Stimulated activated CD8-positive, alpha-beta memory T cell treated with anti-CD3 and anti-CD28 coated beads, Interleukin-4, amount 100 ng/mL, for 48 hours (primary cell): ENCODE results near the gene IL1B.
"Not testable (repeated sequence)": the region's sequence is repeated elsewhere in the genome, so short reads cannot be mapped to it uniquely, and the experiment has no call there.

ENCODE experiments used
- DNase-seq: peaks from one replicate; pipeline ENCODE4 v3.0.0-alpha.2; 2020

Gene IL1B

GRCh38 chr2:112849956-112850355, 13.4 kb upstream of the IL1B start:
- no peak for DNase-seq

- DNase-seq: no peak
Observed at GRCh38 chr2:112848833-112849232, 12.3 kb upstream of the IL1B start.

- DNase-seq: no peak
Observed at GRCh38 chr2:112846031-112846430, 9.5 kb upstream of the IL1B start.

- DNase-seq: no peak
Observed at GRCh38 chr2:112843836-112844235, 7.3 kb upstream of the IL1B start.

GRCh38 chr2:112843288-112843687, 6.7 kb upstream of the IL1B start:
- DNase-seq: no peak

GRCh38 chr2:112841295-112842044, 4.9 kb upstream of the IL1B start:
- no peak for DNase-seq

- no peak for DNase-seq
Observed at GRCh38 chr2:112840068-112840445, 3.5 kb upstream of the IL1B start.

- no peak for DNase-seq
Observed at GRCh38 chr2:112839407-112840067, 3.0 kb upstream of the IL1B start.

- no peak for DNase-seq
Observed at GRCh38 chr2:112836163-112836560, 417 bp downstream of the IL1B start.

GRCh38 chr2:112835536-112836162, 930 bp downstream of the IL1B start:
- no peak for DNase-seq

- DNase-seq: no peak
Observed at GRCh38 chr2:112835061-112835501, 1.5 kb downstream of the IL1B start.

GRCh38 chr2:112834396-112835037, 2.1 kb downstream of the IL1B start:
- no peak for DNase-seq

- no peak for DNase-seq
Observed at GRCh38 chr2:112833976-112834375, 2.6 kb downstream of the IL1B start.

GRCh38 chr2:112833639-112833931, 3.0 kb downstream of the IL1B start:
- DNase-seq: not testable (repeated sequence)

- no peak for DNase-seq
Observed at GRCh38 chr2:112832841-112833638, 3.5 kb downstream of the IL1B start.

- DNase-seq: no peak
Observed at GRCh38 chr2:112831946-112832840, 4.4 kb downstream of the IL1B start.

GRCh38 chr2:112831513-112831845, 5.1 kb downstream of the IL1B start:
- DNase-seq: no peak

GRCh38 chr2:112830682-112831512, 5.7 kb downstream of the IL1B start:
- DNase-seq: no peak

GRCh38 chr2:112829961-112830681, 6.5 kb downstream of the IL1B start:
- no peak for DNase-seq
